ENCODE results near the gene MEIS1.

MEIS1 gene

GRCh38 chr2:66512626-66513025, 77.7 kb downstream of the MEIS1 start:
- DNase-seq: no peak

- no peak for DNase-seq
Measured at GRCh38 chr2:66515743-66516142, 80.8 kb downstream of the MEIS1 start.

GRCh38 chr2:66516499-66516898, 81.6 kb downstream of the MEIS1 start:
- DNase-seq: no peak

GRCh38 chr2:66517772-66518171, 82.8 kb downstream of the MEIS1 start:
- DNase-seq: no peak

- DNase-seq: no peak
Measured at GRCh38 chr2:66519264-66519843, 84.4 kb downstream of the MEIS1 start.

- DNase-seq: no peak
Measured at GRCh38 chr2:66521291-66521922, 86.5 kb downstream of the MEIS1 start.

GRCh38 chr2:66522611-66523376, 87.9 kb downstream of the MEIS1 start:
- no peak for DNase-seq

- DNase-seq: no peak
Measured at GRCh38 chr2:66523377-66523969, 88.5 kb downstream of the MEIS1 start.

- DNase-seq: no peak
Measured at GRCh38 chr2:66523990-66524389, 89.1 kb downstream of the MEIS1 start.

GRCh38 chr2:66525606-66526005, 90.7 kb downstream of the MEIS1 start:
- DNase-seq: peak; percentile 24

GRCh38 chr2:66526180-66526579, 91.3 kb downstream of the MEIS1 start:
- DNase-seq: peak; percentile 72

- DNase-seq: no peak
Measured at GRCh38 chr2:66528974-66529724, 94.2 kb downstream of the MEIS1 start.

GRCh38 chr2:66530651-66531050, 95.7 kb downstream of the MEIS1 start:
- DNase-seq: peak; percentile 31

GRCh38 chr2:66531155-66531554, 96.2 kb downstream of the MEIS1 start:
- no peak for DNase-seq

- no peak for DNase-seq
Measured at GRCh38 chr2:66531567-66531966, 96.6 kb downstream of the MEIS1 start.

GRCh38 chr2:66532972-66533868, 98.3 kb downstream of the MEIS1 start:
- DNase-seq: no peak

GRCh38 chr2:66534461-66534860, 99.5 kb downstream of the MEIS1 start:
- no peak for DNase-seq

GRCh38 chr2:66535574-66536289, 100.8 kb downstream of the MEIS1 start:
- DNase-seq: no peak

GRCh38 chr2:66536290-66536673, 101.4 kb downstream of the MEIS1 start:
- no peak for DNase-seq

- no peak for DNase-seq
Measured at GRCh38 chr2:66536997-66537396, 102.1 kb downstream of the MEIS1 start.

- no peak for DNase-seq
Measured at GRCh38 chr2:66538291-66538690, 103.4 kb downstream of the MEIS1 start.

All from hematopoietic multipotent progenitor cell treated with erythropoietin and hydrocortisone succinate and interleukin-3 and kit ligand, for 8 days (in vitro differentiated cells).